ENCODE results near the gene ADGRL4. TPM values are rescaled to one million over a fixed set of nuclear protein-coding genes. Genes with fewer than 3 reads are reported as not detected.
A peak's percentile ranks its signal among the peaks of the same experiment; 100 is the strongest.

The ADGRL4 gene
- total RNA-seq, 1 experiment from 2014 or later: 0.21 TPM

- no peaks in the 10 kb centered on the region for H3K36me3 Mint-ChIP-seq (ENCODE audit: insufficient read depth, unreplicated experiment)
- no peak overlapping the region for H3K4me3 Mint-ChIP-seq (ENCODE audit: unreplicated experiment)
- no peak for DNase-seq (ENCODE audit: unreplicated experiment)
- H3K27ac Mint-ChIP-seq (ENCODE audit: low read depth, unreplicated experiment): no peak overlapping the region
- no peaks in the 10 kb centered on the region for H3K9me3 Mint-ChIP-seq (ENCODE audit: unreplicated experiment)
- POLR2A ChIA-PET: no interaction called here
- no peak for TF ChIP-seq CTCF (IDR thresholded peaks at IDR 0.05; ENCODE audit: unreplicated experiment)
- H3K27me3 Mint-ChIP-seq (ENCODE audit: insufficient read depth, unreplicated experiment): no peaks in the 10 kb centered on the region
- H3K4me1 Mint-ChIP-seq (ENCODE audit: insufficient read depth, unreplicated experiment): peaks cover 5% of the 10 kb centered on the region
- no TSS peak for BruUV-seq (replicated peaks)
- intact Hi-C loops (cut with micrococcal nuclease): no loop called here
- CTCF ChIA-PET: interaction anchor here (0.6 to 0.9 kb wide), 3 partner anchors 28 to 333 kb away, joined by 3 read pairs; no protein-coding TSS in a partner anchor
These were observed 89.5 kb downstream of the ADGRL4 start for GRCh38 chr1:78916986-78917385.

DNA sequence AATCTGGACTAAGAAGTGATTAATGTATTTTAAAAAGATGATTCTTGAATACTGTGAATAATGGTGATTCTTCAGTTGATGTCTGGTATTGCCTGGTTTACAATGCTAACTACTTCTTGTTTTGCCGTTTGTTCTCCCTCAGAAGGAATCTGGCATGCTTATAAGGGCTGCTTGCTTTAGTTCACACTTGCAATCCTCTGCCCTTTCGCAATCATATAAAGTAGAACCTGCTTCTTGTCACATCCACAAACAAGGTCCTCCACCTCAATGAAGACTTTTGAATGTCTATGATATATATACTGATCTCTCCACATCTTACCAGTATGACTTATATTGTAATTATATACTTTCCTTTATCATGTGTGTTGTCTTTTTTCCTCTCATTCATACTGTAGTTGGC, 92.6 kb downstream of the ADGRL4 start:
- H3K4me1 Mint-ChIP-seq (ENCODE audit: insufficient read depth, unreplicated experiment): peaks cover 9% of the 10 kb centered on the region
- no peak overlapping the region for H3K4me3 Mint-ChIP-seq (ENCODE audit: unreplicated experiment)
- DNase-seq (ENCODE audit: unreplicated experiment): no peak
- H3K27me3 Mint-ChIP-seq (ENCODE audit: insufficient read depth, unreplicated experiment): no peaks in the 10 kb centered on the region
- TF ChIP-seq CTCF (IDR thresholded peaks at IDR 0.05; ENCODE audit: unreplicated experiment): no peak
- H3K9me3 Mint-ChIP-seq (ENCODE audit: unreplicated experiment): no peaks in the 10 kb centered on the region
- ChIA-PET CTCF (no interaction called here), POLR2A (no interaction called here)
- intact Hi-C loops (cut with micrococcal nuclease): no loop called here
- no peak overlapping the region for H3K27ac Mint-ChIP-seq (ENCODE audit: low read depth, unreplicated experiment)
- no TSS peak for BruUV-seq (replicated peaks)
- H3K36me3 Mint-ChIP-seq (ENCODE audit: insufficient read depth, unreplicated experiment): no peaks in the 10 kb centered on the region

DNA sequence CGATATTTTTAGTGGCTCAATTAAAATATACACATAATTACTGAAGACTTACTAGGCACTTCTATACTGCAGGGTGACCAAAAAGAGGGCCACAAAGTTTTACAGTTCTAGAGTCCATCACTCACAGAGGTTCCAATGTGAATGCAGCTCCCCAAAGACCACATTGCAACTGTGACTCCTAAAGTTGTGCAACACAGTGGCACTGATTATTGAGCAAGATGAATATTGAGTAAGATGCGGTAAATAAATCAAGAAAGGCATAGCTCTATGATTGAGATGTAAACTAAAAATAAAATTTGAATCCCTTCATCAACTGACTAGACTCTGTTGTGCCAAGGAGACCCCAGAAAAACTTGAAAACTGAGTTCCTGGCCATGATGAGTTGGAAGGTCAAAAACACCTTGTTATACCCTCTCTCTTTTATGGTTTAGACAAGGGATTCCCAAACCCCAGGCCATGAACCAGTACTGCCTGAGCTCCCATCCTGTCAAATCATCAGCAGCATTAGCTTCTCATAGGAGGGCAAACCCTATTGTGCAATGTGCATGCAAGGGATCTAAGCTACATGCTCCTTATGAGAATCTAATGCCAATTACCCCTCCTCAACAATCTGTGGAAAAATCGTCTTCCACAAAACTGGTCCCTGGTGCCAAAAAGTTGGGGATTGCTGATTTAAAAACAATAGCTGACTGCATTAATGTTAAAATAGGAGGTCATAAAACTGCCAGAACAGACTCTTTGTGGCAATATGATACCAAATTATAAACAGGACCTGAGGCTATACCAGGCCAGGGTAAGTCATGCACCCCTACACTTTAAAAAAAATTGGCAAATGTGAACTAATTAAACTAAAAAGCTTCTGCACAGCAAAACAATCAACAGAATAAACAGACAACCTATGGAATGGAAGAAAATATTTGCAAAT, 94.3 kb downstream of the ADGRL4 start:
- ChIA-PET CTCF (interaction anchor here (0.5 to 1.3 kb wide), 2 partner anchors 33 to 71 kb away, joined by 3 read pairs; no protein-coding TSS in a partner anchor), POLR2A (interaction anchor here (0.7 kb wide), 1 partner anchor 150 kb away, joined by 4 read pairs; no protein-coding TSS in a partner anchor)
- Mint-ChIP-seq H3K27me3 (ENCODE audit: insufficient read depth, unreplicated experiment) (no peaks in the 10 kb centered on the region), H3K4me3 (ENCODE audit: unreplicated experiment) (no peak overlapping the region), H3K9me3 (ENCODE audit: unreplicated experiment) (no peaks in the 10 kb centered on the region), H3K4me1 (ENCODE audit: insufficient read depth, unreplicated experiment) (peaks cover 9% of the 10 kb centered on the region), H3K36me3 (ENCODE audit: insufficient read depth, unreplicated experiment) (no peaks in the 10 kb centered on the region), H3K27ac (ENCODE audit: low read depth, unreplicated experiment) (no peak overlapping the region)
- BruUV-seq (replicated peaks): no TSS peak
- no peak for TF ChIP-seq CTCF (IDR thresholded peaks at IDR 0.05; ENCODE audit: unreplicated experiment)
- peak; percentile 73 for DNase-seq (ENCODE audit: unreplicated experiment)
- intact Hi-C loops (cut with micrococcal nuclease): no loop called here

DNA sequence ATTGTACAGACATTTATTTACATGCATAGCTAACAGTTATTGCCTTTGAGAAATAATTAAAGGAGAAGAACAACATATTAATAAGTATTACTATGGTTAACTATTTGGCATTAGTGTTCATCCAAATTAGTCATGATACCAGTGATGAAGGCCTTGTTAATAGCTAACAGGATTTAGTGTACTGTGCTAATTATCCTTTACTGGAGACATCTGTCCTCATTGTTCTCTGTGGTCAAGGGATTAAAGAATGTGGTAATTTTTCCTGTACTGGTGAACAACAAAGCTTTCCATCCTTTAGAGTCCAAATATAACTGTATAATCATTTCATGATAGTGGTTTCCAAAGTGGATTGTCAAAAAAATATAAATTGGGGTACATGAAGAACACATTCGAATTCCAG, 103.9 kb downstream of the ADGRL4 start:
- POLR2A ChIA-PET: no interaction called here
- H3K27me3 Mint-ChIP-seq (ENCODE audit: insufficient read depth, unreplicated experiment): no peaks in the 10 kb centered on the region
- no peaks in the 10 kb centered on the region for H3K4me1 Mint-ChIP-seq (ENCODE audit: insufficient read depth, unreplicated experiment)
- no peak overlapping the region for H3K27ac Mint-ChIP-seq (ENCODE audit: low read depth, unreplicated experiment)
- no peak for DNase-seq (ENCODE audit: unreplicated experiment)
- H3K36me3 Mint-ChIP-seq (ENCODE audit: insufficient read depth, unreplicated experiment): no peaks in the 10 kb centered on the region
- CTCF ChIA-PET: no interaction called here
- no TSS peak for BruUV-seq (replicated peaks)
- no peak for TF ChIP-seq CTCF (IDR thresholded peaks at IDR 0.05; ENCODE audit: unreplicated experiment)
- no peak overlapping the region for H3K4me3 Mint-ChIP-seq (ENCODE audit: unreplicated experiment)
- intact Hi-C loops (cut with micrococcal nuclease): no loop called here
- H3K9me3 Mint-ChIP-seq (ENCODE audit: unreplicated experiment): no peaks in the 10 kb centered on the region

All from MCF 10A (cell line).